Testis (tissue), 3 donors: Measurements from ENCODE around the gene EXOC1L. TPM values are rescaled to one million over a fixed set of nuclear protein-coding genes. Genes with fewer than 3 reads are reported as not detected.
A peak's percentile ranks its signal among the peaks of the same experiment; 100 is the strongest.

Experiments used
- DNase-seq: peaks from one replicate; pipeline ENCODE4 v3.0.0-alpha.2; 2019
- H3K27ac ChIP-seq, 2 donors: fragments of 200-600 bp; sonication (generic); one replicate each; pipeline ENCODE4 v1.5.1; 2019
- H3K27me3 ChIP-seq: fragments of 200-600 bp; sonication (generic); one replicate; pipeline ENCODE4 v1.5.1; 2019
- H3K36me3 ChIP-seq: fragments of 200-600 bp; sonication (generic); one replicate; pipeline ENCODE4 v1.5.1; 2017; ENCODE audit warnings: low read depth; ENCODE audit errors: missing control alignments
- H3K4me1 ChIP-seq: fragments of 200-600 bp; sonication (generic); one replicate; pipeline ENCODE4 v1.5.1; 2019
- H3K4me3 ChIP-seq, 2 donors: fragments of 200-600 bp; sonication (generic); one replicate each; pipeline ENCODE4 v1.5.1; 2017 to 2019
- H3K9me3 ChIP-seq: fragments of 200-600 bp; sonication (generic); one replicate; pipeline ENCODE4 v1.5.1; 2017
- CTCF ChIP-seq, 3 experiments: fragments of 450-650 bp in 2 of 3; fragments of 200-600 bp in 1 of 3; sonication (generic) in 1 of 3; IDR thresholded peaks; one replicate each; pipeline ENCODE4 v1.5.1; 2016 to 2019; ENCODE audit warnings: antibody characterized with exemption in 3 of 3, mild to moderate bottlenecking in 2 of 3, moderate library complexity in 1 of 3
- POLR2A ChIP-seq: fragments of 450-650 bp; IDR thresholded peaks from one replicate; pipeline ENCODE4 v1.6.1; 2017; ENCODE audit warnings: antibody characterized with exemption, mild to moderate bottlenecking, moderate library complexity
- WGBS, 2 donors: methylation state at CpG; one replicate each; pipeline ENCODE4 v1.1.5; 2018; 5-methylcytosine and 5-hydroxymethylcytosine counted together
- intact Hi-C: fragments of 100-400 bp; cut with DNase I; formaldehyde crosslinking; loops from one replicate; pipeline ENCODE4 v1.15.1; 2023; ENCODE audit warnings: low total_unique reads
- polyA plus RNA-seq: library from polyadenylated mRNA; stranded (reverse); fragments of 350-450 nt; fragmentation: Illumina TruSeq; extraction: RNeasy Lipid Tissue Mini Kit (QIAGEN cat#74804); gene quantifications from one replicate; pipeline ENCODE4 v1.2.3, GENCODE V29; 2014; ENCODE audit warnings: low read depth, low replicate concordance; ENCODE audit not compliant: insufficient read depth
- total RNA-seq, 2 donors: library from RNA; depleted of rRNA; stranded (reverse); fragments of >200 nt; gene quantifications; one replicate each; pipeline ENCODE4 v1.2.3, GENCODE V29; 2016

EXOC1L gene
- total and polyA plus RNA-seq, 3 donors from 2014 or later: 0.50 TPM; not detected in 2

- no peak for DNase-seq
- 54 to 60% methylated on average over 1 of the region's 1 CpG for WGBS, 2 donors
Measured at GRCh38 chr4:55783584-55783983, 36.0 kb upstream of the EXOC1L start.

GRCh38 chr4:55784747-55785146 is 34.8 kb upstream of the EXOC1L start:
- Histone ChIP-seq H3K9me3 (no peaks in the 10 kb centered on the region), H3K4me1 (no peaks in the 10 kb centered on the region), H3K27me3 (no peaks in the 10 kb centered on the region), H3K36me3 (no peaks in the 10 kb centered on the region), H3K4me3 (no peak overlapping the region), H3K27ac (no peak overlapping the region)
- intact Hi-C loops: no loop called here
- TF ChIP-seq CTCF (IDR thresholded peaks at IDR 0.05): no peak
- no peak for TF ChIP-seq POLR2A
- DNase-seq: no peak
- WGBS, 2 donors: 52 to 55% methylated on average over 4 of the region's 4 CpGs

More at GRCh38 chr4:55783584-55783983, 36.0 kb upstream of the EXOC1L start:
- intact Hi-C loops: no loop called here
- H3K4me3 ChIP-seq: no peak overlapping the region
- H3K9me3 ChIP-seq: no peaks in the 10 kb centered on the region
- H3K27ac ChIP-seq: no peak overlapping the region
- TF ChIP-seq CTCF (IDR thresholded peaks at IDR 0.05): no peak
- no peak for TF ChIP-seq POLR2A
- H3K27me3 ChIP-seq: no peaks in the 10 kb centered on the region
- H3K36me3 ChIP-seq: no peaks in the 10 kb centered on the region
- no peaks in the 10 kb centered on the region for H3K4me1 ChIP-seq

GRCh38 chr4:55791666-55792065 is 27.9 kb upstream of the EXOC1L start:
- intact Hi-C loops: no loop called here
- Histone ChIP-seq H3K4me1 (no peaks in the 10 kb centered on the region), H3K9me3 (no peaks in the 10 kb centered on the region), H3K27ac (no peak overlapping the region), H3K27me3 (no peaks in the 10 kb centered on the region), H3K36me3 (no peaks in the 10 kb centered on the region), H3K4me3 (no peak overlapping the region)
- TF ChIP-seq POLR2A: no peak
- TF ChIP-seq CTCF (IDR thresholded peaks at IDR 0.05): no peak
- 71 to 83% methylated on average over 2 of the region's 2 CpGs for WGBS, 2 donors
- no peak for DNase-seq

GRCh38 chr4:55793479-55793878 is 26.1 kb upstream of the EXOC1L start:
- intact Hi-C loops: no loop called here
- Histone ChIP-seq H3K9me3 (no peaks in the 10 kb centered on the region), H3K4me1 (no peaks in the 10 kb centered on the region), H3K36me3 (no peaks in the 10 kb centered on the region), H3K4me3 (peak overlapping the region; percentile 18 to 47), H3K27me3 (no peaks in the 10 kb centered on the region), H3K27ac (no peak overlapping the region)
- 4 to 6% methylated on average over 18 to 24 of the region's 33 CpGs for WGBS, 2 donors
- TF ChIP-seq POLR2A (no peak), CTCF (IDR thresholded peaks at IDR 0.05) (no peak)
- DNase-seq: peak; percentile 15

GRCh38 chr4:55794053-55794452 is 25.5 kb upstream of the EXOC1L start:
- Histone ChIP-seq H3K4me1 (no peaks in the 10 kb centered on the region), H3K27me3 (no peaks in the 10 kb centered on the region), H3K36me3 (no peaks in the 10 kb centered on the region), H3K9me3 (no peaks in the 10 kb centered on the region), H3K4me3 (peak overlapping the region; percentile 18 to 47), H3K27ac (no peak overlapping the region)
- no peak for TF ChIP-seq POLR2A
- no peak for TF ChIP-seq CTCF (IDR thresholded peaks at IDR 0.05)
- 33% methylated on average over 16 to 23 of the region's 23 CpGs for WGBS, 2 donors
- no peak for DNase-seq
- intact Hi-C loops: no loop called here
